Superior temporal gyrus (tissue), 1 donor: ENCODE measurements around the gene COL23A1.
A peak's percentile ranks its signal among the peaks of the same experiment; 100 is the strongest.

Source experiments
- DNase-seq: peaks from one replicate; pipeline ENCODE4 v3.0.0-alpha.2; 2016; ENCODE audit errors: extremely low spot score

Gene COL23A1

GRCh38 chr5:178476972-178477754 lies 113.0 kb downstream of the COL23A1 start:
- DNase-seq, result no peak

GRCh38 chr5:178476531-178476930 lies 113.7 kb downstream of the COL23A1 start:
- no peak for DNase-seq

- no peak for DNase-seq
Observed at GRCh38 chr5:178475422-178475821, 114.8 kb downstream of the COL23A1 start.

GRCh38 chr5:178474562-178475184 lies 115.5 kb downstream of the COL23A1 start:
- DNase-seq, result no peak

- no peak for DNase-seq
Observed at GRCh38 chr5:178473854-178474253, 116.3 kb downstream of the COL23A1 start.

- no peak for DNase-seq
Observed at GRCh38 chr5:178472138-178472537, 118.1 kb downstream of the COL23A1 start.

- no peak for DNase-seq
Observed at GRCh38 chr5:178471711-178472110, 118.5 kb downstream of the COL23A1 start.

- DNase-seq, result no peak
Observed at GRCh38 chr5:178470760-178471025, 119.5 kb downstream of the COL23A1 start.

GRCh38 chr5:178469975-178470759 lies 120.0 kb downstream of the COL23A1 start:
- no peak for DNase-seq

- no peak for DNase-seq
Observed at GRCh38 chr5:178469011-178469974, 120.9 kb downstream of the COL23A1 start.

- no peak for DNase-seq
Observed at GRCh38 chr5:178468196-178468685, 122.0 kb downstream of the COL23A1 start.

GRCh38 chr5:178467568-178468195 lies 122.5 kb downstream of the COL23A1 start:
- DNase-seq, result peak; percentile 24

- DNase-seq, result no peak
Observed at GRCh38 chr5:178467205-178467567, 123.0 kb downstream of the COL23A1 start.

- no peak for DNase-seq
Observed at GRCh38 chr5:178466342-178466741, 123.9 kb downstream of the COL23A1 start.

GRCh38 chr5:178465861-178466288 lies 124.3 kb downstream of the COL23A1 start:
- no peak for DNase-seq

GRCh38 chr5:178465228-178465860 lies 124.8 kb downstream of the COL23A1 start:
- DNase-seq, result no peak

- no peak for DNase-seq
Observed at GRCh38 chr5:178464431-178465048, 125.7 kb downstream of the COL23A1 start.

GRCh38 chr5:178463321-178464155 lies 126.7 kb downstream of the COL23A1 start:
- no peak for DNase-seq

- no peak for DNase-seq
Observed at GRCh38 chr5:178462816-178463215, 127.4 kb downstream of the COL23A1 start.
